ENCODE data around the gene GPR15. TPM values are rescaled to one million over a fixed set of nuclear protein-coding genes. Genes with fewer than 3 reads are reported as not detected.

The GPR15 gene
- total and polyA plus RNA-seq, 10 of the 15 experiments (the other 5 are each of a cell fraction or from before 2014, with no cell fraction given) = 70.7 to 150 (median 115) TPM

DNA sequence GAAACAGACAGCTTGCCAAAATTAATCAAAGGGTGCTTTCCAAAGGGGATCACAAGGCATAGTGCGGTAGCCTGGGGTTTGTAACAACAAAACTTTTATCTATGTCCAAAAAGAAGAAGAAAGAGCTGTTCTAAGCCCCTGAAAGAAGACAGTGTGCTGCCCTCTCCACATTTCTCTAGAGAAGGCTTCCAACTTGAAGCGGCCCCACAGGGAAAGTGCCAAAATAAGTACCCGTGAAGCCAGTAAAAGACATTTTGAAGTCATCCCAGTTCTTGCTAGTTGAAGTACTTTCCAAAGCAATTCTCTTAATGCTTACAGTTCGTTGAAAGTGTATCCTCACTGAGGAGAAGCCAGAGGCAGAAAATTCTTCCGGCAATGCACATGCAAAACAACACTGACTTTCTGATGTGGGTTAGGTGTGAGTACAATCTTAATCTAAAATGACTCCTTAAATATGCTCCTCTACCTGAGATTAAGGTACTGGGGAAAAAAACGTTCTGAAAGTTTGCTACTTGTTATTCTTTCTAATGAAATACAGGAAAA lies 21.3 kb downstream of the GPR15 start:
- CTCF ChIA-PET = interaction anchor here (1.4 to 5.9 kb wide), 4 partner anchors 11 to 20 kb away, joined by 3 to 32 read pairs (median 10); no protein-coding TSS in a partner anchor
- FAIRE-seq (no peak), ATAC-seq (peak; percentile 5), DNase-seq (ENCODE audit: low read depth, low spot score) (no peak)
- peak overlapping the region; percentile 73 for H3K4me3 ChIP-seq
- intact Hi-C loops (cut with micrococcal nuclease; ENCODE audit: unreplicated experiment) = loop anchor here (10.0 kb wide), 1 partner anchor 862 kb away; no protein-coding TSS in a partner anchor
- no peaks in the 10 kb centered on the region for H4K20me1 ChIP-seq (ENCODE audit: control insufficient read depth, insufficient read depth)
- BruUV-seq (replicated peaks) = no TSS peak
- no peaks in the 10 kb centered on the region for H3K36me3 ChIP-seq (ENCODE audit: control insufficient read depth in 2 of 2, insufficient read depth in 2 of 2, low read length in 1 of 2)
- no peaks in the 10 kb centered on the region for H3K27me3 ChIP-seq (replicated peaks in 1 of 2; ENCODE audit: control insufficient read depth in 2 of 2, insufficient read depth in 2 of 2, low read length in 1 of 2)
- H3K27ac ChIP-seq (ENCODE audit: control insufficient read depth, insufficient read depth) = peak overlapping the region; percentile 100
- SMC1A ChIA-PET (ENCODE audit: uncharacterized antibody, unreplicated experiment) = interaction anchor here (1.0 to 23.6 kb wide), 5 partner anchors 9 to 192 kb away, joined by 5 to 603 read pairs (median 73); partner anchors contain the start of gene GPR15
- POLR2A ChIA-PET = interaction anchor here (0.9 to 23.2 kb wide), 6 partner anchors 9 to 29 kb away, joined by 3 to 350 read pairs (median 4); partner anchors contain the start of gene GPR15
- in situ Hi-C loops (cut with MboI) = no loop called here
- H3K79me2 ChIP-seq (ENCODE audit: control insufficient read depth, insufficient read depth, low read length) = peaks cover 94% of the 10 kb centered on the region
- H3K9ac ChIP-seq (ENCODE audit: control insufficient read depth, insufficient read depth, low read length) = peak overlapping the region; percentile 94
- peak overlapping the region; percentile 57 for H3K4me2 ChIP-seq (ENCODE audit: control insufficient read depth, insufficient read depth)
- no peak overlapping the region for H2AFZ ChIP-seq (ENCODE audit: control insufficient read depth, low read depth, low read length)
- no peaks in the 10 kb centered on the region for H3K9me3 ChIP-seq (replicated peaks; ENCODE audit: control insufficient read depth, insufficient read depth, low read length)
- WGBS (ENCODE audit: insufficient coverage, insufficient replicate concordance, low lambda C conversion rate, missing lambda C conversion rate) = 6% methylated on average over 6 of the region's 6 CpGs
- RAD21 ChIA-PET (ENCODE audit: unreplicated experiment) = interaction anchor here (1.0 to 20.2 kb wide), 6 partner anchors 9 to 41 kb away, joined by 3 to 511 read pairs (median 10); partner anchors contain the start of genes CPOX and GPR15
- H3K4me1 ChIP-seq (ENCODE audit: control insufficient read depth, insufficient read depth, low read length) = peaks cover 29% of the 10 kb centered on the region
- no peak for TF ChIP-seq YY1 (IDR thresholded peaks at IDR 0.05; ENCODE audit: low read depth, low read length)
- TF ChIP-seq GABPA (IDR thresholded peaks at IDR 0.05; ENCODE audit: low read depth) = no peak
- no peak for TF ChIP-seq ZZZ3 (IDR thresholded peaks at IDR 0.05; ENCODE audit: control insufficient read depth, insufficient read length, low read depth)
- TF ChIP-seq CHD4 (IDR thresholded peaks at IDR 0.05) = no peak
- no peak for TF ChIP-seq EP300 (IDR thresholded peaks at IDR 0.05; ENCODE audit: borderline replicate concordance in 1 of 2, control insufficient read depth in 1 of 2, low read depth in 2 of 2, low read length in 2 of 2)
- no peak for TF ChIP-seq ZBTB33 (IDR thresholded peaks at IDR 0.05)
- TF ChIP-seq SIN3A (IDR thresholded peaks at IDR 0.05; ENCODE audit: low read depth, low read length) = no peak
- 0 out of 2 replicates have a peak, but pooled peaks have one; percentile 7 for TF ChIP-seq POLR2AphosphoS2 (IDR thresholded peaks at IDR 0.05; ENCODE audit: low read depth, low read length)
- no peak for TF ChIP-seq HSF1 (IDR thresholded peaks at IDR 0.05; ENCODE audit: low read depth, low read length)
- no peak for TF ChIP-seq NR2C1 (IDR thresholded peaks at IDR 0.05)
- no peak for TF ChIP-seq NFYB (IDR thresholded peaks at IDR 0.05; ENCODE audit: insufficient read depth, low read depth, low read length)
- TF ChIP-seq LARP7 (IDR thresholded peaks at IDR 0.05) = peak; percentile 53; the same call in 1 of the 2 replicates
- TF ChIP-seq IRF4 (IDR thresholded peaks at IDR 0.05; ENCODE audit: low read depth, low read length) = no peak
- TF ChIP-seq, protein P1, sequence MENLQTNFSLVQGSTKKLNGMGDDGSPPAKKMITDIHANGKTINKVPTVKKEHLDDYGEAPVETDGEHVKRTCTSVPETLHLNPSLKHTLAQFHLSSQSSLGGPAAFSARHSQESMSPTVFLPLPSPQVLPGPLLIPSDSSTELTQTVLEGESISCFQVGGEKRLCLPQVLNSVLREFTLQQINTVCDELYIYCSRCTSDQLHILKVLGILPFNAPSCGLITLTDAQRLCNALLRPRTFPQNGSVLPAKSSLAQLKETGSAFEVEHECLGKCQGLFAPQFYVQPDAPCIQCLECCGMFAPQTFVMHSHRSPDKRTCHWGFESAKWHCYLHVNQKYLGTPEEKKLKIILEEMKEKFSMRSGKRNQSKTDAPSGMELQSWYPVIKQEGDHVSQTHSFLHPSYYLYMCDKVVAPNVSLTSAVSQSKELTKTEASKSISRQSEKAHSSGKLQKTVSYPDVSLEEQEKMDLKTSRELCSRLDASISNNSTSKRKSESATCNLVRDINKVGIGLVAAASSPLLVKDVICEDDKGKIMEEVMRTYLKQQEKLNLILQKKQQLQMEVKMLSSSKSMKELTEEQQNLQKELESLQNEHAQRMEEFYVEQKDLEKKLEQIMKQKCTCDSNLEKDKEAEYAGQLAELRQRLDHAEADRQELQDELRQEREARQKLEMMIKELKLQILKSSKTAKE (IDR thresholded peaks at IDR 0.05; ENCODE audit: low read depth, poor library complexity, severe bottlenecking) = no peak
- TF ChIP-seq NR2C2 (IDR thresholded peaks at IDR 0.05; ENCODE audit: borderline replicate concordance, control insufficient read depth, insufficient read length, low read depth) = no peak
- TF ChIP-seq RUNX3 (IDR thresholded peaks at IDR 0.05; ENCODE audit: low read length) = peak; percentile 6; the same call in 1 of the 2 replicates
- TF ChIP-seq ZNF217 (IDR thresholded peaks at IDR 0.05) = no peak
- no peak for TF ChIP-seq SIX5 (IDR thresholded peaks at IDR 0.05; ENCODE audit: low read depth, low read length, severe bottlenecking)

Data from GM12878 (cell line).